ENCODE data around the gene AURKA. TPM values are rescaled to one million over a fixed set of nuclear protein-coding genes. Genes with fewer than 3 reads are reported as not detected.

Gene AURKA
- total RNA-seq, 5 donors from 2014 or later (not counting 1 experiment from before 2014, with no cell fraction given), result 1.3 to 2.3 (median 2.0) TPM

DNA sequence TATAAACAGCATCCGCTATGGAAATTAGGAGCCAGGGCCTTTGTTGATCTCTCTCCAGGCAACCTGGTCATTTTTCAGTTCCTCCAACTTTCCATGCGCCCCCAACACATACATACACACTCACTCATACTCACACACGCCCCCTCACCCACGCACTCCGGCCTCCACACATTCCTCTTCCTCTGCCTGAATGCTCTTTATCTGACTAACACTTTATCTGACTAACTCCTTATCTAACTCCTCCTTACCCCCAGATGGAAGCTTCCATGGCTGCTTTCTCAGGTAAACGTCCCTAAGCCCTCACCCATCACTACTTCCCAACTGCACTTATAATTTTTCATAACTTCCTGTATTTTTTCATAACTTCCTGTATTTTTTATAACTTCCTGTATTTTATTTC, 37.5 kb upstream of the AURKA start:
- peak overlapping the region; percentile 82 to 86 (median 83) for H3K4me3 Mint-ChIP-seq

DNA sequence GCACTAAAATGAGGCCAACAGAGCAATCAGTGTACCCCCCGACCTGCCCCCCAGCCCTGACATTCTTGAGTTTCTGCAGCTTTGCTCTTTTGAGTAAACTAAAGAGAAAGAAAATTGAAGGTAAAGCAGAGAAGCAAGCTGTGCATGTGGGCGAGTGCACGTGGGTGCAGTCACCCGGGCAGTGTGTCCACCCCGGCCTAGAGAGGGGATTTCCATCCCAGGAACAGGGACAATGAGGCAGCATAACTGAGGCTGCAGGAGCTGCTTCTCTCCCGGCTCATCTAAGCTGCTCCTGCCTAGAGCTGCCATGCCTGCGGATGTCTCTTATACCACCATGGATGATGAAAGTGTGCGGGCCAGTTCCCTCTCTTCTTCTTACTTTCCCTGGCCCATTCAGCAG, 36.9 kb upstream of the AURKA start:
- no peaks in the 10 kb centered on the region for H3K36me3 ChIP-seq (ENCODE audit: control insufficient read depth in 2 of 2, extremely low read depth in 1 of 2, insufficient read depth in 1 of 2, low read length in 1 of 2)
- ChIA-PET POLR2A (interaction anchor here in 1 of 2 donors (1.1 kb wide), 1 partner anchor 16 kb away, joined by 4 read pairs; the partner anchor contains the start of gene CASS4), CTCF (no interaction called here)
- peak overlapping the region; percentile 82 to 86 (median 83) for H3K4me3 Mint-ChIP-seq
- WGBS (ENCODE audit: insufficient coverage), result 75% methylated on average over 8 of the region's 8 CpGs
- H3K9me3 ChIP-seq, result no peaks in the 10 kb centered on the region
- peak overlapping the region; percentile 98 for H3K27ac Mint-ChIP-seq
- DNase-seq, result no peak
- peak overlapping the region; percentile 44 to 53 for H3K4me3 ChIP-seq (ENCODE audit: control insufficient read depth in 1 of 2, extremely low read depth in 1 of 2, low read length in 1 of 2)
- peaks cover 12 to 36% of the 10 kb centered on the region in 2 experiments for H3K4me1 ChIP-seq (ENCODE audit: control insufficient read depth in 1 of 2, extremely low read depth in 1 of 2, insufficient read depth in 2 of 2, low read length in 2 of 2)
- H3K27me3 ChIP-seq (replicated peaks in 1 of 2; ENCODE audit: control insufficient read depth in 2 of 2, extremely low read depth in 1 of 2, insufficient read depth in 2 of 2, low read length in 1 of 2), result no peaks in the 10 kb centered on the region
- peaks cover 10% of the 10 kb centered on the region for H3K36me3 Mint-ChIP-seq
- H3K27ac ChIP-seq (ENCODE audit: low read length), result peak overlapping the region; percentile 67
- H3K27me3 Mint-ChIP-seq, result no peaks in the 10 kb centered on the region
- no peak for ATAC-seq (replicated peaks in 1 of 4)
- peaks cover 53 to 73% (median 65%) of the 10 kb centered on the region in 3 donors for H3K4me1 Mint-ChIP-seq
- no peaks in the 10 kb centered on the region for H3K9me3 Mint-ChIP-seq

More for the DNA sequence above, 37.5 kb upstream of the AURKA start:
- no peaks in the 10 kb centered on the region for H3K36me3 ChIP-seq (ENCODE audit: control insufficient read depth in 2 of 2, extremely low read depth in 1 of 2, insufficient read depth in 1 of 2, low read length in 1 of 2)
- no peaks in the 10 kb centered on the region for H3K9me3 ChIP-seq
- Mint-ChIP-seq H3K27ac (peak overlapping the region; percentile 98), H3K4me1 (peaks cover 55 to 76% (median 66%) of the 10 kb centered on the region in 3 donors), H3K27me3 (no peaks in the 10 kb centered on the region), H3K9me3 (no peaks in the 10 kb centered on the region), H3K36me3 (peaks cover 13% of the 10 kb centered on the region)
- no peaks in the 10 kb centered on the region for H3K27me3 ChIP-seq (replicated peaks in 1 of 2; ENCODE audit: control insufficient read depth in 2 of 2, extremely low read depth in 1 of 2, insufficient read depth in 2 of 2, low read length in 1 of 2)
- ATAC-seq (replicated peaks in 1 of 4) (peak; percentile 30 to 47 (median 40)), DNase-seq (no peak)
- H3K4me1 ChIP-seq (ENCODE audit: control insufficient read depth in 1 of 2, extremely low read depth in 1 of 2, insufficient read depth in 2 of 2, low read length in 2 of 2), result peaks cover 12 to 38% of the 10 kb centered on the region in 2 experiments
- WGBS (ENCODE audit: insufficient coverage), result 36% methylated on average over 5 of the region's 6 CpGs
- POLR2A ChIA-PET, result no interaction called here
- peak overlapping the region; percentile 44 to 53 for H3K4me3 ChIP-seq (ENCODE audit: control insufficient read depth in 1 of 2, extremely low read depth in 1 of 2, low read length in 1 of 2)
- CTCF ChIA-PET, result no interaction called here
- H3K27ac ChIP-seq (ENCODE audit: low read length), result peak overlapping the region; percentile 67

DNA sequence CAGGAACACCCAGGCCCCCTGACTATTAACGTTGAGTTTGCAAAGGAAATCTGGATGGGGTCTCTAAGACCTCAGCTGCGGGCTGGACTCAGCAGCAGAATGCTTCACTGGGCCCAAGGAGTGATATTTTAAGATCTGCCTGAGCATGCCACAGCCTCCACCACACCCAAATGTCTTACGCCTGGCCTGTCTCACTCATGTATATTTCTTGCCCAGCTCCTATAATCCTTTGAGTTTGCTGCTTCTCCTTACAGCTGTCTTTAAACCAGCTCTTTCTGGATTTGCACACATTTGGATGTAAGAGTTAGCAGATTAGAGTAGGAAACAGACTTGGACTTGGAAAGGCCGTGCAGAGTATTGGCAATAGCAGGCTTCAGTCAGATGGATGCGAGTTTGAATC, 36.4 kb upstream of the AURKA start:
- no peaks in the 10 kb centered on the region for H3K27me3 Mint-ChIP-seq
- 89% methylated on average over 4 of the region's 5 CpGs for WGBS (ENCODE audit: insufficient coverage)
- POLR2A ChIA-PET, result interaction anchor here in 1 of 2 donors (1.1 kb wide), 1 partner anchor 16 kb away, joined by 4 read pairs; the partner anchor contains the start of gene CASS4
- H3K4me3 Mint-ChIP-seq, result peak overlapping the region in 2 of 3 donors; percentile 82 to 83
- H3K36me3 Mint-ChIP-seq, result peaks cover 8% of the 10 kb centered on the region
- ATAC-seq (replicated peaks in 1 of 4) (no peak), DNase-seq (no peak)
- H3K36me3 ChIP-seq (ENCODE audit: control insufficient read depth in 2 of 2, extremely low read depth in 1 of 2, insufficient read depth in 1 of 2, low read length in 1 of 2), result no peaks in the 10 kb centered on the region
- CTCF ChIA-PET, result no interaction called here
- H3K27ac ChIP-seq (ENCODE audit: low read length), result no peak overlapping the region
- no peak overlapping the region for H3K4me3 ChIP-seq (ENCODE audit: control insufficient read depth in 1 of 2, extremely low read depth in 1 of 2, low read length in 1 of 2)
- H3K27me3 ChIP-seq (replicated peaks in 1 of 2; ENCODE audit: control insufficient read depth in 2 of 2, extremely low read depth in 1 of 2, insufficient read depth in 2 of 2, low read length in 1 of 2), result no peaks in the 10 kb centered on the region
- H3K27ac Mint-ChIP-seq, result peak overlapping the region; percentile 98
- no peaks in the 10 kb centered on the region for H3K9me3 Mint-ChIP-seq
- no peaks in the 10 kb centered on the region for H3K9me3 ChIP-seq
- peaks cover 49 to 68% (median 61%) of the 10 kb centered on the region in 3 donors for H3K4me1 Mint-ChIP-seq
- H3K4me1 ChIP-seq (ENCODE audit: control insufficient read depth in 1 of 2, extremely low read depth in 1 of 2, insufficient read depth in 2 of 2, low read length in 2 of 2), result peaks cover 12 to 31% of the 10 kb centered on the region in 2 experiments

DNA sequence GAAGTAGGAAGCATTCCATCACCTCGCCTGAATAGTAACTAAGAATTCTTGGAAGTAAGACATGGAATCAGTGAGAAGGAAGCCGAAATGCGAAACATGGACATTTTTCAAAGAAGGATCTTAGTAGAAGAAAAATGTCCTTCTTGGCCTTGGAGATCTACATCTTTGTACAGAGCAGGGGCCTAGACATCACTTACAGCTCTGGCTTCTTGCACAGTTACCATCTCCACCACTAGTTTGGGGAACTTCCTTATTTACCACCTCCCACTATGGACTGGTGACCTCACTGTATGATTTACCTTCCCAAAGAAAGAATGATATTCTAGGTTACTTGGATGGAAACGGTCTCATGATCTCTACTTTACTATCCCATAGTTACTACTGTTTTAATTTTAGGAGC, 35.8 kb upstream of the AURKA start:
- WGBS (ENCODE audit: insufficient coverage), result no CpG with 5 or more reads among the region's 4 CpGs
- no peak overlapping the region for H3K4me3 ChIP-seq (ENCODE audit: control insufficient read depth in 1 of 2, extremely low read depth in 1 of 2, low read length in 1 of 2)
- H3K4me3 Mint-ChIP-seq, result peak overlapping the region in 1 of 3 donors; percentile 83
- DNase-seq, result no peak
- H3K9me3 Mint-ChIP-seq, result no peaks in the 10 kb centered on the region
- peaks cover 5% of the 10 kb centered on the region for H3K36me3 Mint-ChIP-seq
- CTCF ChIA-PET, result interaction anchor here in 1 of 2 donors (1.8 kb wide), 1 partner anchor 16 kb away, joined by 11 read pairs; the partner anchor contains the start of gene CASS4
- H3K4me1 Mint-ChIP-seq, result peaks cover 47 to 67% (median 59%) of the 10 kb centered on the region in 3 donors
- H3K4me1 ChIP-seq (ENCODE audit: control insufficient read depth in 1 of 2, extremely low read depth in 1 of 2, insufficient read depth in 2 of 2, low read length in 2 of 2), result peaks cover 14 to 29% of the 10 kb centered on the region in 2 experiments
- POLR2A ChIA-PET, result interaction anchor here in 1 of 2 donors (1.1 kb wide), 1 partner anchor 15 kb away, joined by 4 read pairs; the partner anchor contains the start of gene CASS4
- H3K27me3 ChIP-seq (replicated peaks in 1 of 2; ENCODE audit: control insufficient read depth in 2 of 2, extremely low read depth in 1 of 2, insufficient read depth in 2 of 2, low read length in 1 of 2), result no peaks in the 10 kb centered on the region
- peak overlapping the region; percentile 98 for H3K27ac Mint-ChIP-seq
- H3K9me3 ChIP-seq, result no peaks in the 10 kb centered on the region
- H3K27me3 Mint-ChIP-seq, result no peaks in the 10 kb centered on the region
- no peak overlapping the region for H3K27ac ChIP-seq (ENCODE audit: low read length)
- no peak for ATAC-seq (replicated peaks in 1 of 4)
- H3K36me3 ChIP-seq (ENCODE audit: control insufficient read depth in 2 of 2, extremely low read depth in 1 of 2, insufficient read depth in 1 of 2, low read length in 1 of 2), result no peaks in the 10 kb centered on the region

DNA sequence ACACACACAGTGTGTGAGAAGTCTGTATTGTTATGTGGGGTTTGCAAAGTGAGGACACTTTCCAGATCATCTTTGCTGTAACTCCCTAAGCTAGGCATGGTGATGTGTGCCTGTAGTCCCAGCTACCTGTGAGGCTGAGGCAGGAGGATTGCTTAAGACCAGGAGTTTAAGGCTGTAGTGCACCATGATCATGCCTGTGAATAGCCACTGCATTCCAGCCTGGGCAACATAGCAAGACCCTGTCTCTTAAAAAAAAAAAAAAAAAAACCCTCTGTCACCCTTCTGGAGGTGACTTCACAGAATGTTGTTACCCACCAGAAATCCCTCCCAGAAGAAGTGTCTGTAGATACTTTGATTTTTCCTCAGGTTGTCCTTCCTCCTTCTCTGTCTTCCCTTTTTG, 34.9 kb upstream of the AURKA start:
- Mint-ChIP-seq H3K36me3 (peaks cover 8% of the 10 kb centered on the region), H3K4me3 (no peak overlapping the region), H3K4me1 (peaks cover 55 to 72% (median 65%) of the 10 kb centered on the region in 3 donors), H3K27ac (no peak overlapping the region), H3K9me3 (no peaks in the 10 kb centered on the region), H3K27me3 (no peaks in the 10 kb centered on the region)
- DNase-seq, result no peak
- H3K36me3 ChIP-seq (ENCODE audit: control insufficient read depth in 2 of 2, extremely low read depth in 1 of 2, insufficient read depth in 1 of 2, low read length in 1 of 2), result no peaks in the 10 kb centered on the region
- peaks cover 22 to 37% of the 10 kb centered on the region in 2 experiments for H3K4me1 ChIP-seq (ENCODE audit: control insufficient read depth in 1 of 2, extremely low read depth in 1 of 2, insufficient read depth in 2 of 2, low read length in 2 of 2)
- ChIA-PET POLR2A (interaction anchor here in 1 of 2 donors (0.6 kb wide), 1 partner anchor 37 kb away, joined by 3 read pairs; no protein-coding TSS in a partner anchor), CTCF (interaction anchor here in 1 of 2 donors (0.7 to 1.8 kb wide), 2 partner anchors 14 to 15 kb away, joined by 3 to 11 read pairs; partner anchors contain the start of gene CASS4)
- H3K27ac ChIP-seq (ENCODE audit: low read length), result no peak overlapping the region
- no peak for ATAC-seq (replicated peaks in 1 of 4)
- no peaks in the 10 kb centered on the region for H3K9me3 ChIP-seq
- H3K27me3 ChIP-seq (replicated peaks in 1 of 2; ENCODE audit: control insufficient read depth in 2 of 2, extremely low read depth in 1 of 2, insufficient read depth in 2 of 2, low read length in 1 of 2), result no peaks in the 10 kb centered on the region
- H3K4me3 ChIP-seq (ENCODE audit: control insufficient read depth in 1 of 2, extremely low read depth in 1 of 2, low read length in 1 of 2), result no peak overlapping the region

DNA sequence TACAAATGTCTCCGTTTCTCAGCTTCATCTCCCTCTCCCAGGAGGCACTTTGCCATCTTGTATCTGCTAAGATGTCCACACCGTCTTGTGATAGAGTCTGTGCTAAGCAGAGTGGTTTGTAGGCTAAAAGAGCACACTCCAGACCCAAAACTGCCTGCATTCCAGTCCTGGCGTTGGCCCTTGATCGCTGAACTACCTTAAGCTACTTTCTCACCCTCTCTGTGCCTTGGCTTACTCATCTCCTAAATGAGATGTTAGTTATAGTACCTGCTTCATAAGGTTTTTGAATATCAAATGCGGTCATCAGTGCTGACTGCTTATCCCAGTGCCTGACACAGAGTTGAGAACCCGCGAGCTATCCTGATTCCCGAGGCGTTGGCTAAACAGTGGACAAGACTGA, 34.0 kb upstream of the AURKA start:
- DNase-seq (no peak), ATAC-seq (replicated peaks in 1 of 4) (no peak)
- Mint-ChIP-seq H3K4me3 (no peak overlapping the region), H3K9me3 (no peaks in the 10 kb centered on the region), H3K36me3 (peaks cover 9% of the 10 kb centered on the region), H3K27ac (no peak overlapping the region), H3K27me3 (no peaks in the 10 kb centered on the region), H3K4me1 (peaks cover 63 to 75% (median 71%) of the 10 kb centered on the region in 3 donors)
- Histone ChIP-seq H3K27me3 (replicated peaks in 1 of 2; ENCODE audit: control insufficient read depth in 2 of 2, extremely low read depth in 1 of 2, insufficient read depth in 2 of 2, low read length in 1 of 2) (no peaks in the 10 kb centered on the region), H3K27ac (ENCODE audit: low read length) (no peak overlapping the region), H3K36me3 (ENCODE audit: control insufficient read depth in 2 of 2, extremely low read depth in 1 of 2, insufficient read depth in 1 of 2, low read length in 1 of 2) (no peaks in the 10 kb centered on the region), H3K9me3 (no peaks in the 10 kb centered on the region), H3K4me1 (ENCODE audit: control insufficient read depth in 1 of 2, extremely low read depth in 1 of 2, insufficient read depth in 2 of 2, low read length in 2 of 2) (peaks cover 26 to 45% of the 10 kb centered on the region in 2 experiments), H3K4me3 (ENCODE audit: control insufficient read depth in 1 of 2, extremely low read depth in 1 of 2, low read length in 1 of 2) (no peak overlapping the region)
- ChIA-PET POLR2A (interaction anchor here in 1 of 2 donors (0.6 kb wide), 1 partner anchor 13 kb away, joined by 4 read pairs; no protein-coding TSS in a partner anchor), CTCF (interaction anchor here (0.8 to 1.8 kb wide), 2 partner anchors 14 to 26 kb away, joined by 3 to 11 read pairs; partner anchors contain the start of gene CASS4 (in 1 of the 2))
- WGBS (ENCODE audit: insufficient coverage), result 100% methylated on average over 1 of the region's 9 CpGs

Measured in T-cell (primary cell).